ENCODE results near the gene MED13L.

The MED13L gene

GRCh38 chr12:116159593-116160200, 117.8 kb downstream of the MED13L start:
- H3K4me3 ChIP-seq (ENCODE audit: low read depth, low read length), result no peak overlapping the region
- TF ChIP-seq, protein P1, sequence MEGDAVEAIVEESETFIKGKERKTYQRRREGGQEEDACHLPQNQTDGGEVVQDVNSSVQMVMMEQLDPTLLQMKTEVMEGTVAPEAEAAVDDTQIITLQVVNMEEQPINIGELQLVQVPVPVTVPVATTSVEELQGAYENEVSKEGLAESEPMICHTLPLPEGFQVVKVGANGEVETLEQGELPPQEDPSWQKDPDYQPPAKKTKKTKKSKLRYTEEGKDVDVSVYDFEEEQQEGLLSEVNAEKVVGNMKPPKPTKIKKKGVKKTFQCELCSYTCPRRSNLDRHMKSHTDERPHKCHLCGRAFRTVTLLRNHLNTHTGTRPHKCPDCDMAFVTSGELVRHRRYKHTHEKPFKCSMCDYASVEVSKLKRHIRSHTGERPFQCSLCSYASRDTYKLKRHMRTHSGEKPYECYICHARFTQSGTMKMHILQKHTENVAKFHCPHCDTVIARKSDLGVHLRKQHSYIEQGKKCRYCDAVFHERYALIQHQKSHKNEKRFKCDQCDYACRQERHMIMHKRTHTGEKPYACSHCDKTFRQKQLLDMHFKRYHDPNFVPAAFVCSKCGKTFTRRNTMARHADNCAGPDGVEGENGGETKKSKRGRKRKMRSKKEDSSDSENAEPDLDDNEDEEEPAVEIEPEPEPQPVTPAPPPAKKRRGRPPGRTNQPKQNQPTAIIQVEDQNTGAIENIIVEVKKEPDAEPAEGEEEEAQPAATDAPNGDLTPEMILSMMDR (IDR thresholded peaks at IDR 0.05; ENCODE audit: borderline replicate concordance, insufficient read depth, low read depth, low read length), result no peak

DNA sequence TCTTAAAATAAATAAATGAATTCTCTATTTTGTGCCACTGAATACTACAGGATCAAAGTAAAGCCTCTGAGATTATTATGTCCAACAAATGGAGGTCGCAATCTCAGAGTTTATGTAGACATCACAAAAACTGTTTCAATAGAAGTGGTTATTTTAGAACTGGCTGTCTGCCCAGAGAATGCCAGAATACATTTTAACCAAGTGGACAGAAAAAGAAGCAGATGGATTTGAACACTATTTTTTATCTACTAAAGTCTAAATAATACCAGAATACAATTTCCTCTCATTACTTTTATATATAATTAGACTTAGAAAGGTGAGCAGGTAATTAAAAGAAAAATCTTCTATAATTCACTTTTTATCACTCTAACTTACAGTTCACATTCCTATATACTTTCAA, 118.3 kb downstream of the MED13L start:
- TF ChIP-seq, protein P1 (IDR thresholded peaks at IDR 0.05; ENCODE audit: borderline replicate concordance, insufficient read depth, low read depth, low read length), result no peak
- H3K4me3 ChIP-seq (ENCODE audit: low read depth, low read length), result no peak overlapping the region

- TF ChIP-seq, protein P1 (IDR thresholded peaks at IDR 0.05; ENCODE audit: borderline replicate concordance, insufficient read depth, low read depth, low read length), result no peak
Measured at GRCh38 chr12:116157845-116158267, 119.6 kb downstream of the MED13L start.

GRCh38 chr12:116156614-116157013, 120.9 kb downstream of the MED13L start:
- TF ChIP-seq, protein P1 (IDR thresholded peaks at IDR 0.05; ENCODE audit: borderline replicate concordance, insufficient read depth, low read depth, low read length), result no peak
- no peak overlapping the region for H3K4me3 ChIP-seq (ENCODE audit: low read depth, low read length)

More at GRCh38 chr12:116157845-116158267, 119.6 kb downstream of the MED13L start:
- no peak overlapping the region for H3K4me3 ChIP-seq (ENCODE audit: low read depth, low read length)

DNA sequence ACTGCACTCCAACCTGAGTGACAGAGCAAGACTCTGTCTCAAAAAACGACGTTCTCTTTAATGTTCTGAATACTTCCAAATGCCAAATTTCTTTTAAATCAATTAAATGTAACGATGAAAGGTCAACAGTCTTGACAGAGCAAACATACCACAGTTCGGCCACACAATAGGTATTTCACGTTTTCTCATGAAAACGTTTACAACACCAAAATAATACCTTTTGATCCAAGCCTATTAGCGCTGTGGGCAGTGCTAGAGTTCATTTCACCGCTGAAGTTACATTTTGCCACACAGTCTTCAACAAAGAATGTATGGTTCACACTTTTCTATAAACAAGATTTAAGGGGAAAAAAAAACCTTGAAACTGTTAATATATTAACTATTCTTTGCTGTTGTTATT, 122.1 kb downstream of the MED13L start:
- TF ChIP-seq, protein P1 (IDR thresholded peaks at IDR 0.05; ENCODE audit: borderline replicate concordance, insufficient read depth, low read depth, low read length), result no peak
- no peak overlapping the region for H3K4me3 ChIP-seq (ENCODE audit: low read depth, low read length)

GRCh38 chr12:116153983-116154382, 123.5 kb downstream of the MED13L start:
- no peak overlapping the region for H3K4me3 ChIP-seq (ENCODE audit: low read depth, low read length)
- TF ChIP-seq, protein P1 (IDR thresholded peaks at IDR 0.05; ENCODE audit: borderline replicate concordance, insufficient read depth, low read depth, low read length), result no peak

GRCh38 chr12:116153113-116153512, 124.4 kb downstream of the MED13L start:
- TF ChIP-seq, protein P1 (IDR thresholded peaks at IDR 0.05; ENCODE audit: borderline replicate concordance, insufficient read depth, low read depth, low read length), result no peak
- H3K4me3 ChIP-seq (ENCODE audit: low read depth, low read length), result no peak overlapping the region
